H4 (cell line): ENCODE measurements around the gene ALDH5A1. TPM values are rescaled to one million over a fixed set of nuclear protein-coding genes. Genes with fewer than 3 reads are reported as not detected.

Experiments used
- DNase-seq: peaks from one replicate; pipeline ENCODE4 v3.0.0-alpha.2; 2015; ENCODE audit warnings: low spot score
- total RNA-seq: library from RNA; depleted of rRNA; stranded (reverse); fragments of >200 nt; shearing (Covaris generic); gene quantifications from 2 replicates; pipeline ENCODE4 v1.2.3, GENCODE V29; 2014; rRNA removed

ALDH5A1 gene
- 1.7 and 2.0 TPM in 2 replicates for total RNA-seq

GRCh38 chr6:24494821-24495795 is at the start of gene ALDH5A1:
Gene ALDH5A1 (plus strand): TSS chr6:24494969. CDS start chr6:24494997, 28 bp downstream.
- DNase-seq: no peak

GRCh38 chr6:24445704-24446103 is 49.1 kb upstream of the ALDH5A1 start:
- no peak for DNase-seq

GRCh38 chr6:24446670-24447069 is 48.1 kb upstream of the ALDH5A1 start:
- no peak for DNase-seq

- DNase-seq: no peak
Observed at GRCh38 chr6:24448396-24448795, 46.4 kb upstream of the ALDH5A1 start.

- DNase-seq: no peak
Observed at GRCh38 chr6:24448828-24449525, 45.8 kb upstream of the ALDH5A1 start.

GRCh38 chr6:24451581-24452388 is 43.0 kb upstream of the ALDH5A1 start:
- no peak for DNase-seq

- DNase-seq: no peak
Observed at GRCh38 chr6:24453921-24454320, 40.8 kb upstream of the ALDH5A1 start.

- no peak for DNase-seq
Observed at GRCh38 chr6:24454452-24454851, 40.3 kb upstream of the ALDH5A1 start.

GRCh38 chr6:24455061-24455460 is 39.7 kb upstream of the ALDH5A1 start:
- no peak for DNase-seq

GRCh38 chr6:24458134-24458533 is 36.6 kb upstream of the ALDH5A1 start:
- no peak for DNase-seq

GRCh38 chr6:24458941-24459340 is 35.8 kb upstream of the ALDH5A1 start:
- DNase-seq: no peak

GRCh38 chr6:24460966-24461365 is 33.8 kb upstream of the ALDH5A1 start:
- no peak for DNase-seq

- DNase-seq: no peak
Observed at GRCh38 chr6:24464253-24465038, 30.3 kb upstream of the ALDH5A1 start.

- DNase-seq: no peak
Observed at GRCh38 chr6:24469811-24470210, 25.0 kb upstream of the ALDH5A1 start.

- no peak for DNase-seq
Observed at GRCh38 chr6:24472181-24472580, 22.6 kb upstream of the ALDH5A1 start.

GRCh38 chr6:24476631-24477030 is 18.1 kb upstream of the ALDH5A1 start:
- DNase-seq: no peak

- DNase-seq: no peak
Observed at GRCh38 chr6:24477070-24477469, 17.7 kb upstream of the ALDH5A1 start.

GRCh38 chr6:24478903-24479302 is 15.9 kb upstream of the ALDH5A1 start:
- DNase-seq: no peak

GRCh38 chr6:24480705-24481104 is 14.1 kb upstream of the ALDH5A1 start:
- no peak for DNase-seq

GRCh38 chr6:24481449-24481848 is 13.3 kb upstream of the ALDH5A1 start:
- DNase-seq: no peak

- DNase-seq: no peak
Observed at GRCh38 chr6:24484657-24485323, 10.0 kb upstream of the ALDH5A1 start.
